GM12865 (cell line): Measurements from ENCODE around the gene MAP2K6.

ENCODE experiments used
- DNase-seq: peaks from one replicate; pipeline ENCODE4 v3.0.0; 2010; ENCODE audit warnings: low read depth
- H3K4me3 ChIP-seq: 2 replicates; pipeline ENCODE4 v1.5.1; 2011; ENCODE audit warnings: mild to moderate bottlenecking, low read depth, low read length, control low read depth
- CTCF ChIP-seq: IDR thresholded peaks from 2 replicates; pipeline ENCODE4 v1.5.1; 2011; ENCODE audit warnings: low read length, control low read depth, low read depth, inconsistent platforms; ENCODE audit not compliant: insufficient read depth; ENCODE audit errors: missing control alignments

MAP2K6 gene

GRCh38 chr17:69578385-69578936 is 164.0 kb downstream of the MAP2K6 start:
- no peak for TF ChIP-seq CTCF
- DNase-seq, result no peak
- H3K4me3 ChIP-seq, result no peak overlapping the region

- TF ChIP-seq CTCF, result no peak
- no peak overlapping the region for H3K4me3 ChIP-seq
- no peak for DNase-seq
These were observed 165.6 kb downstream of the MAP2K6 start for GRCh38 chr17:69579961-69580677.

- DNase-seq, result peak; percentile 80
- H3K4me3 ChIP-seq, result peak overlapping the region; percentile 50
- TF ChIP-seq CTCF, result no peak
These were observed 166.8 kb downstream of the MAP2K6 start for GRCh38 chr17:69581061-69581961.

GRCh38 chr17:69588316-69588715 is 173.8 kb downstream of the MAP2K6 start:
- no peak for DNase-seq
- no peak overlapping the region for H3K4me3 ChIP-seq
- TF ChIP-seq CTCF, result no peak

- no peak for TF ChIP-seq CTCF
- H3K4me3 ChIP-seq, result no peak overlapping the region
- DNase-seq, result no peak
These were observed 174.3 kb downstream of the MAP2K6 start for GRCh38 chr17:69588827-69589239.

- no peak for DNase-seq
- H3K4me3 ChIP-seq, result no peak overlapping the region
- TF ChIP-seq CTCF, result no peak
These were observed 176.2 kb downstream of the MAP2K6 start for GRCh38 chr17:69590671-69591070.
